Measurements from ENCODE around the gene LHFPL2. TPM values are rescaled to one million over a fixed set of nuclear protein-coding genes. Genes with fewer than 3 reads are reported as not detected.

LHFPL2 gene
- total RNA-seq, 2 experiments from 2014 or later, result 0.20 TPM; not detected in 1

GRCh38 chr5:78473751-78474150, 174.8 kb downstream of the LHFPL2 start:
- no peak for ATAC-seq
- Mint-ChIP-seq H3K27me3 (no peaks in the 10 kb centered on the region), H3K9me3 (no peaks in the 10 kb centered on the region), H3K4me1 (ENCODE audit: low read depth) (no peaks in the 10 kb centered on the region), H3K27ac (no peak overlapping the region), H3K4me3 (no peak overlapping the region), H3K36me3 (ENCODE audit: low read depth) (no peaks in the 10 kb centered on the region)
- CTCF ChIA-PET, result interaction anchor here (0.9 kb wide), 1 partner anchor 11 kb away, joined by 3 read pairs; no protein-coding TSS in a partner anchor
- no peak for DNase-seq
- POLR2A ChIA-PET, result no interaction called here
- intact Hi-C loops (cut with micrococcal nuclease), result no loop called here
- no peak for TF ChIP-seq CTCF (IDR thresholded peaks at IDR 0.05)

GRCh38 chr5:78472469-78473106, 176.0 kb downstream of the LHFPL2 start:
- no peaks in the 10 kb centered on the region for H3K27me3 Mint-ChIP-seq
- no peak overlapping the region for H3K27ac Mint-ChIP-seq
- H3K4me1 Mint-ChIP-seq (ENCODE audit: low read depth), result no peaks in the 10 kb centered on the region
- H3K36me3 Mint-ChIP-seq (ENCODE audit: low read depth), result no peaks in the 10 kb centered on the region
- no peak for TF ChIP-seq CTCF (IDR thresholded peaks at IDR 0.05)
- H3K4me3 Mint-ChIP-seq, result no peak overlapping the region
- intact Hi-C loops (cut with micrococcal nuclease), result no loop called here
- no peaks in the 10 kb centered on the region for H3K9me3 Mint-ChIP-seq
- CTCF ChIA-PET, result interaction anchor here (1.1 kb wide), 1 partner anchor 11 kb away, joined by 3 read pairs; no protein-coding TSS in a partner anchor
- no peak for DNase-seq
- no peak for ATAC-seq
- POLR2A ChIA-PET, result no interaction called here

- CTCF ChIA-PET, result interaction anchor here (1.1 kb wide), 1 partner anchor 11 kb away, joined by 3 read pairs; no protein-coding TSS in a partner anchor
- no peak for ATAC-seq
- H3K27me3 Mint-ChIP-seq, result no peaks in the 10 kb centered on the region
- no peak overlapping the region for H3K4me3 Mint-ChIP-seq
- DNase-seq, result no peak
- H3K27ac Mint-ChIP-seq, result no peak overlapping the region
- TF ChIP-seq CTCF (IDR thresholded peaks at IDR 0.05), result no peak
- intact Hi-C loops (cut with micrococcal nuclease), result no loop called here
- no peaks in the 10 kb centered on the region for H3K4me1 Mint-ChIP-seq (ENCODE audit: low read depth)
- POLR2A ChIA-PET, result no interaction called here
- no peaks in the 10 kb centered on the region for H3K36me3 Mint-ChIP-seq (ENCODE audit: low read depth)
- H3K9me3 Mint-ChIP-seq, result no peaks in the 10 kb centered on the region
These were observed 176.7 kb downstream of the LHFPL2 start for GRCh38 chr5:78471896-78472295.

GRCh38 chr5:78467752-78468357, 180.7 kb downstream of the LHFPL2 start:
- intact Hi-C loops (cut with micrococcal nuclease), result no loop called here
- H3K36me3 Mint-ChIP-seq (ENCODE audit: low read depth), result peaks cover 7% of the 10 kb centered on the region
- POLR2A ChIA-PET, result no interaction called here
- no peak for DNase-seq
- no peak for ATAC-seq
- no peak overlapping the region for H3K27ac Mint-ChIP-seq
- H3K4me1 Mint-ChIP-seq (ENCODE audit: low read depth), result no peaks in the 10 kb centered on the region
- CTCF ChIA-PET, result interaction anchor here (0.5 to 1.6 kb wide), 11 partner anchors 9 to 1116 kb away, joined by 3 to 10 read pairs (median 3); no protein-coding TSS in a partner anchor
- TF ChIP-seq CTCF (IDR thresholded peaks at IDR 0.05), result peak; percentile 83
- H3K4me3 Mint-ChIP-seq, result no peak overlapping the region
- H3K27me3 Mint-ChIP-seq, result no peaks in the 10 kb centered on the region
- no peaks in the 10 kb centered on the region for H3K9me3 Mint-ChIP-seq

DNA sequence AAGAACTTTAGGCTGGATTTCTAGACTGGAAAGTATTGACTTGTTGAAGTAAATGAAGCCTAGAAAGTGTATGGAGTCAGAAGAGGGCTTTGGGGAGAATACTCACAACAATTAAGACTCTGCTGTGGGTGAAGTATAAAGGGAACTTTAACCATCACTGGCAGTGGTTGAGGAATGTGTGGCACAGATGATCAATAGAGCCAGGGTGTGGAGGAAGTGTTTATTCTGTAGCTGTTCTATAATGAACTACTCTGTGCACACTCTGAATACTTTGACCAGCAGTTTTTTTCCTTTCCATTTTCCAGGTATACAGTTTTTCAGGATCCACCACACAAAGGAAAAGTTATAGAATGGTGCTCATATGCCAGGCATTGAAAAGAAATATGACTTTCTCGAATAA, 181.4 kb downstream of the LHFPL2 start:
- Mint-ChIP-seq H3K4me3 (no peak overlapping the region), H3K27me3 (no peaks in the 10 kb centered on the region), H3K36me3 (ENCODE audit: low read depth) (peaks cover 7% of the 10 kb centered on the region), H3K4me1 (ENCODE audit: low read depth) (no peaks in the 10 kb centered on the region), H3K27ac (no peak overlapping the region), H3K9me3 (no peaks in the 10 kb centered on the region)
- DNase-seq (no peak), ATAC-seq (no peak)
- ChIA-PET CTCF (interaction anchor here (0.7 to 1.6 kb wide), 8 partner anchors 8 to 665 kb away, joined by 3 to 10 read pairs (median 4); no protein-coding TSS in a partner anchor), POLR2A (no interaction called here)
- no peak for TF ChIP-seq CTCF (IDR thresholded peaks at IDR 0.05)
- intact Hi-C loops (cut with micrococcal nuclease), result no loop called here

Measured in activated CD8-positive, alpha-beta T cell treated with anti-CD3 and anti-CD28 coated beads for 36 hours (primary cell).